ENCODE data around the gene DEAF1.

The DEAF1 gene

DNA sequence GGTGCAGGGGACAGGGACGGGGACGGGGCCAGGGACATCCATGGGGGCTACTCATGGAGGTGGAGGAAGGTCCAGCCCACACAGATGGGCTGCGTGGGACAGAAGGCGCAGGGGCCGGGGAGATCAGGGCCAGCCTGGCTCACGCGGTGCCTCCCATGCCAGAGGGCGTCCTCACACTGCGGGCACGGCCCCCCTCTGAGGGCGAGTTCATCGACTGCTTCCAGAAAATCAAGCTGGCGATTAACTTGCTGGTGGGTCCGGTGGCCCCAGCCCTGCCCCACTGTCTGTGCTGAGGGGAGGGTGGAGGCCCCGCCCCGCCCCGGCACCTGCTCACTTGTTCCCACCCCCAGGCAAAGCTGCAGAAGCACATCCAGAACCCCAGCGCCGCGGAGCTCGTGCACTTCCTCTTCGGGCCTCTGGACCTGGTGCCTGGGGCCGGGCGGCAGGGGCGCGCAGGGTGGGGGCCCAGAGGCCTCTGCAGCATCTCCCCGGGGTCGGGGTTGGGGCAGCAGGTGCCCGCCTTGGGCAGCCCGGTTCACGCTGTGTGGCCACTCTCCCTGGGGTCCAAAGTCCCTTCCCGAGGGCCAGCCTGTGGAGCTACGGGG lies 26.8 kb upstream of the DEAF1 start:
- DNase-seq = peak; percentile 77

DNA sequence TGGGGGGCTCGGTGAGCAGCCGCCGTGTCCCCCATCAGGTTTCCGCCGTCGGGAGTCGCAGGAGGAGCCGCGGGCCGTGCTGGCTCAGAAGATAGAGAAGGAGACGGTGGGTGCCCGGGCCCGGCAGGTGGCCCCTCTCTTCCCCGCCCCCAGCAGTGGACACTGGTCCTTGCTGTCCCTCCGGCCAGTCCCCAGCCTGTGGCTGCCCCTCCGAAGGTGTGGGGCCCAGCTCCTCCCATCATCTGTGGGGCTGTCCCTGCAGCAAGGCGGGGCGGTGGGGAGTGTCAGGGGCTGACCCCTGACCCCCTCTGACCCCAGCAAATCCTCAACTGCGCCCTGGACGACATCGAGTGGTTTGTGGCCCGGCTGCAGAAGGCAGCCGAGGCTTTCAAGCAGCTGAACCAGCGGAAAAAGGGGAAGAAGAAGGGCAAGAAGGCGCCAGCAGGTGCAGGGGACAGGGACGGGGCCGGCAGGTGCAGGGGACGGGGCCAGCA lies 26.3 kb upstream of the DEAF1 start:
- peak in 1 of 2 experiments; percentile 23 for DNase-seq

DNA sequence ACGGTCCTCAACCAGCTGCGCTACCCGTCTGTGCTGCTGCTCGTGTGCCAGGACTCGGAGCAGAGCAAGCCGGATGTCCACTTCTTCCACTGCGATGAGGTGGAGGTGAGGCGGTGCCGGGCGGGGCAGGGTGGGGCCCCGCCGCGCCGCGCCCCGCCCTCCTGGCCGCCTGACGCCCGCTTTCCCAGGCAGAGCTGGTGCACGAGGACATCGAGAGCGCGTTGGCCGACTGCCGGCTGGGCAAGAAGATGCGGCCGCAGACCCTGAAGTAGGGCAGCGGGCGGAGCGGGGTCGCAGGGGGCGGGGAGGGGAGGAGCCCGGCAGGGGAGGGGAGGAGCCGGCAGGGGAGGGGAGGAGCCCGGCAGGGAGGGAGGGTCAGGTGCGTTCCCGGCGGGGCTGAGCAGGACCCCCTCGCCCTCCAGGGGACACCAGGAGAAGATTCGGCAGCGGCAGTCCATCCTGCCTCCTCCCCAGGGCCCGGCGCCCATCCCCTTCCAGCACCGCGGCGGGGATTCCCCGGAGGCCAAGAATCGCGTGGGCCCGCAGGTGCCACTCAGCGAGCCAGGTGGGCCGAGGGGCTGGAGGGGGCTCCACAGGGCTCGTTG lies 25.7 kb upstream of the DEAF1 start:
- no peak for DNase-seq

DNA sequence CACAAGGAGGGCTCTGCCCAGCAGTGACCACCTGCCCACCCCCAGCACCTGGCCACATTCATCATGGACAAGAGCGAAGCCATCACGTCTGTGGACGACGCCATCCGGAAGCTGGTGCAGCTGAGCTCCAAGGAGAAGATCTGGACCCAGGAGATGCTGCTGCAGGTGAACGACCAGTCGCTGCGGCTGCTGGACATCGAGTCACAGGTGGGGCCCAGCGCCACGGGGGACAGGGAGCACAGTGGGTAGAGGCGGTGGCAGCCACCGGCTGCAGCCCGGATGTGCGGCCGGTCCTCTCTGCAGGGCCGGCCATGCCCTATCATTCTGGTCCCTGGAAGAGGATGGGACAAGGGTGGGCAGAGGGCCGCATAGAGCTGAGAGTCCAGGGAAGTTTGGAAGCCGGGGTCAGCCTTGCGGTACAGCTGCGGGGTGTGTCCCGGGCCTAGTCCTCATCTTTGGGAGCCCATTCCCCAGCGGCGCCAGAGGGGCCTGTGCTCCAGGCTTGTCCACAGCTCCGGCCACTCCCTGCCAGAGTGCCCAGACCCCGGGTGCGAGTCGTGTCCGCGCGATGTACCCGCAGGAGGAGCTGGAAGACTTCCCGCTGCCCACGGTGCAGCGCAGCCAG lies 25.1 kb upstream of the DEAF1 start:
- no peak for DNase-seq

DNA sequence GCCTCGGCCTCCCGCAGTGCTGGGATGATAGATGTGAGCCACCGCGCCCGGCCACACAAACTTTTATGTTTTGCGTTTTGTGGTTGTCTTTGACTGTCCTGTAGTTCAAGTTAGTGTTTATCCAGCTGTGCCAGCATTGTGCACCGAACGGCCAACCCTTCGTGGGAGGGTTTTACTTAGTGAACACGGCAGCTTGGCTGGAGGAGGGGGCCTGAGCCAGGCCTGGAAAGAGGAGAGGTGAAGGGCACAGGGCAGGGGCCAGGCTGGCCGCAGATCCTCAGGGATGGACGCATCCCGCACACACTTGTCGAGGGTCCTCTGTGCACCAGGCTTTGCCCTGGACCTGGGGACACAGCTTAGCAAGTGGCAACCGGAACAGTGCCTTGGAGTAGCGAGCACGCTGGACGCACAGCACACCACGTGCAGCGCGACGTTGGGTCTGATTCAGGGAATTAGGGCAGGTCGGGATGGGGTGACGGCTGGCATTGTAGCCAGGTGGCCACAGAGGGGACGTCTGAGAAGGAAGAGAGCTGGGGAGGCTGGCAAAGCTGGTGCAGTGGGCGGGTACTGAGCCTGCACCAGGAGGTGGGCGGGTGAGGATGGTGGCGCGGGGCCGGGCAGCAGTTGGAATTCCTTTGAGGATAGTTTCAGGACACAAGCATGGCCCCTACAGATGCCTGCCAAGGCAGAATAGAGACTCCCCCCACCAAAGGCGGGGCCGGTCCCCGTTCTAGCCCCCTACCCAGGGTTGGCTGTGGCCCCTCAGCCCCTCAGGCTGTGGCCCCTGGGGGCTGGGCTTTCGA lies 24.4 kb upstream of the DEAF1 start:
- no peak for DNase-seq

DNA sequence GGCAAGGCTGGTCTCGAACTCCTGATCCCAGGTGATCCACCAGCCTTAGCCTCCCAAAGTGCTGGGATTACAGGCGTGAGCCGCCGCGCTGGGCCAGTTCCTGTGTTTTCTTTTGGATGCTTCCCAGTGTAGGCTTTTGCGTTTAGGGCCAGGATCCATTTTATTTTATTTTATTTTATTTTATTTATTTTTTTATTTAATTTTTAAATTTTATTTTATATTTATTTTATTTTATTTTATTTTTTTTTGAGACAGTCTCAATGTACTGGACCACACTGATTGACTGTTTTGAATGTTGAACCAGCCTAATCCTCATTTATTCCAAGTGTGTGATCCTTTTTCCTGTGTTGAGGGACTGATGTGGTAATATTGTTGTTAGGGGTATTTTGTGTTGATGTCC lies 19.4 kb upstream of the DEAF1 start:
- no peak for DNase-seq

DNA sequence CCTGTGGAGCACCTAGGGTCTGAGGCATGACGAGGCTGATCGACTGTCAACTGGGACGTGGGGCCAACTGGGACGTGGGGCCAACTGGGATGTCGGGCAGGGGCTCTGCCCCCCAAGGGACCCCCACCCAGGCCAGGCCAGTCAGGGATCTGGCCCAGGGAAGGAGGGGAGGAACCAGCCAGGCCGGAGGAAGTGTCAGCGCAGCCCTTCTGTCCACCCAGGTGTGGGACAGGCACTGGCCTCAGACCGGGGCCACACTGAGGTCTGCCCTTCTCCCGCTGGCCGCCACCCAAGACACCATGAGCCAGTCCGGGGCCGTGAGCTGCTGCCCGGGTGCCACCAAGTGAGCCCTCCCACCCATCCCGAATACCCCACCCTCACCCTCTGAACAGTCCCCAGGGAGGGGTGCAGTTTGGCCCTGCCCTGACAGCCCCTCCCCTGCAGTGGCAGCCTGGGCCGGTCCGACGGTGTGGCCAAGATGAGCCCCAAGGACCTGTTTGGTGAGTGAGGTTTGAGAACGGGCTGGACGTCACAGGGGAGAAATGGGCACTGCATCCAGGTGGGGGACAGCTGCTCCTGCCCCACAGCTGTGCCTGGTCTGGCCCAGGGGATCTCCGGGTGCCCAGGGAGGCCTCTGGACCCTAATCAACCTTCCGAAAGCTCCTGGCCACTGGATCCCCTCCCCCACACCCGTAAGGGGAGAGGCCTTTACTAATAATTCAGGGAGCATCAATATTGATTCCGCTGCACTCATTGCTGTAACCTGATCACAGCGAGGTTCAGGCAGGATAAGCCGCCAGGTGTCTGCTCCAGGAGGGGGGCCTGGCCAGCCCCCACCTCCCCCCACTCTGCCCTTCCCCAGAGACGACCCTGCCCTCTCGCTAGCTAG lies 14.3 kb upstream of the DEAF1 start:
- no peak for DNase-seq

DNA sequence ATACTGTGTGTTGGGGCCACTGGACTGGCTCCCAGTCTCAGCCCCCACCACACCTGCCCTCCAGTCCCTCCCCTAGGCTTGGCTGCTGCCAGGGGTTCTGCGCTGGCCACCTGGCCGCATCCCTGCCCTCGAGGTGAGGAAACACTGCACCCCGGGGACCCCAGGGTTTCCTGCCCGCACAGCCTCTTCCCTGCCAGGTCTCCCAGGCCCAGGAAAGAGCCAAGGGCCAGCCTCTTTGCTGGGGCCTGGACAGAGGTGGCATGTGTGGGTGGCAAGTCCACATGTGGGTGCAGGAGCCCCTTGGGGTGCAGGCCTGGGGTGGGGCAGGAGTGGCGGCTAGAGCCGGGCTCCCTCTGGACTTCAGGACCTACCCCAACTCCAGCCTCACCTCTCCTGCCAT lies 13.5 kb upstream of the DEAF1 start:
- no peak for DNase-seq

DNA sequence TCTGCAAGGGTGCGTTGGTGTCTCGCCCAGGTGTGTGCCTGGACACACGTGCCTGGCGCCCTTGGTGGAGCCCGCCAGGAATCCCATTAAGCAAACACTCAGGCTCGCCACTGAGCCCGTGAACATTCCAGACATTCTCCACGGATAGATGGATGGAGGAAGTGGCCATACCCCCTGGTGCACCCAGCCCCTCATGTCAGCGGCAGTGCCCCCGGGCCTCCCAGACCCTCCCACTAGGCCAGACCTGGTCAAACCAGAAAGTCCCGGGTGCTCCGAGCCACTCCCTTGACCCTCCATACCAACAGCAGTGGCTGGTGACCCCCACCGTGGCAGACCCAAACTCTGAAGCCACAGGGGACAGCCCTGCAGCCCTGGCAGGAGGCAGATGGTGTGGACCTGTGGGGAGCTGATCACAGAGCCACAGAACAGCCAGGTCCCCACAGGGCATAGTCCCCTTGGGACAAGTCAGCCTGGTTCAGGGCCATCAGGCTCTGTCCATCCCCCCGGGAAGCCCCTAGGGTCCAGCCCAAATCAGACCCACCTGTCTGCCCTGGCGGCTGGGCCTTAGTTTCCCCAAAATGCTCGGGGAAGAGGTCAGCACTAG lies 12.9 kb upstream of the DEAF1 start:
- no peak for DNase-seq

DNA sequence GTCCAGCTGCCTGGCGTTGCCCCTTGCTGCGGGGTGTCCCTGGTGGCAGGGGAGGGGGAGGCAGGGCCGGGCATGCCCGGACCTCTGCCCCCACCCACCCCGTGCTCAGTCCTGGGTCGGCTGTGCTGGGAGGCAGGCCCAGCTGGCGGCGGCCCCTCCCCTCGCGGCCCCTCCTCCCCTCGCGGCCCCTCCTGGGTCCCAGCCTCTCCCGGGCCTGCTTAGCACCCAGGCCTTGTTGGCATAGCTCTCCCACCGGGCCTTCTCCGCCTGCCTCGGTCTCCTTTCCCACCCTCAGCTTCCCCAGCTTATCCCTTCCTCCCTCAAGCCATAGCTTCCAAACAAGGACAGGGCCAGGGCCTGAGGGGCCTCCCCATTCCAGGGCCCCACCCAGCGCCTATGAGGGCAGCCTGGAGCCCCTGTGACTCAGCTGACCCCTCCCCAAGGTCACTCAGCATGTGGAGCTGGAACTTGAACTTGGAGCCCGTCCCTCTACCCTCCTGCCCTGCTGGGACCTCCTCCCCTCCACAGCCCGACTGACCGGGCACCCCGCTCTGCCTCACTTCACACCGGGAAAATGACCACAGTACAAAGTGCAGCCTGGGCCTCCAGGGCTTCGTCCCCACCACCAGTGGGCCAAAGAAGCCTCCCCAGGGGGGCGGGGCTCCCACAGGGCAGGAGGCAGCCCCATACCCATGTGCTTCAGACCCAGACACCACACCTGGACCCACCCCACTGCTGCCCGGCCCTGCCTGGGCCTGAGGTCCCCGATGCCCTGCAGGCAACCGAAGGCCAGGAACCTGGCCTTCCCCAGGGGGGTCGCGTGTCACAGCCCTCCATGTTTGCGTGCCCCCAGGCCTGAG lies 12.2 kb upstream of the DEAF1 start:
- no peak for DNase-seq

DNA sequence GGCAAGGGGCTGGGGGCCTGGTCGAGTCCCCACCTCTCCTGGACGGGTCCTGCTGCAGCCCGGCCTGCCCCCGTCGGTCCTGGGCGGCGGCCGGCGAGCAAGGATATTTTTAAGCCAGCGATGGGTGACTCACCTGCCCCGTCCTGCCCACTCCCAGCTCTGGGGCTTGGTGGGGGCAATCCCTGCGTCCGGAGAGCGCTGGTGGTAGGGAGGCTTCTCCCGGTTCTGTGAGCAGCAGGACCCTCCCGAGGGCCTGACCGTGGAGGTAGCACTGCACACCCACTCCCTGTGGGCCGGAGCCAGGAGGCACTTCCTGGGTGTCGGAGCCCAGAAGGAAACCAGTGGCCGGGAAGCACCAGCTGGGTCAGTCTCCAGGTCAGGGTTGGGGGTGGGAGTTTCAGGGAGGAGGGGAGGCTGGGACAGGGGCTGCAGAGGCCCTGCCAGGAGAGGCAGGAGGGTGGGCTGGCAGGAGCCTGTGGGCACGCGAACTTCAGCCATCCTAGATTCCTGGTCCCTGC lies 11.5 kb upstream of the DEAF1 start:
- DNase-seq = no peak

DNA sequence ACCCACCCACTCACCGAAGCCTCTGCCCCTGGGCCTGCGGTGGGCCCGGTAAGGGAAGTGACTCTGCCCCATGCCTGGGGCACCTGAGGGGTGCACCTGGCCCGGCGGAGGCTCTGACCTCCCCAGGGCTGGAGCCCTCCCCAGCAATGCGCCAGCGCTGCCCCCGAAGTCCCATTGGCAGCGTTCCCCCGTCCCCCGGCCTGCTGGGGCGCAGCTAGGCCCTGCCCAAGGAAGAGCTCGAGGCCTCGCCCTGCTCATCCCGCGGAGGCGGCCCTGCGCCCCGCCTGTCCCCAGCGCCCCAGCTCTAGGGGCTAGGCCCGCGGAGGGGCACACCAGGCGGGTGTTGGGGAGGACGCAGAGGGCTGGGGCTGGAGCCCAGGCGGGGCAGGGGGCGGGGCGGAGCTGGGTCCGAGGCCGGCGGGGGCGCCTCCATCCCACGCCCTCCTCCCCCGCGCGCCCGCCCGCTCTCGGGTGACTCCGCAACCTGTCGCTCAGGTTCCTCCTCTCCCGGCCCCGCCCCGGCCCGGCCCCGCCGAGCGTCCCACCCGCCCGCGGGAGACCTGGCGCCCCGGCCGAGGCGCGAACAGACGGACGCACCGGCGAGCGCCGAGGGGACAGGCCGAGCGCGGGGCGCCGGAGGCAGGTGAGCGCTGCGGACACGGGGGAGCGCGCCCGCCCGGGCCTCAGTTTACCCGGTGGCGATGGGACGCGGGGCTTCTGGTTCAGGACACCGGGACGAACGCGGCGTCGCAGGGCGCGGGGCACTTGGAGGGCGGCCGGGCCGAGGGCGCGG lies 10.8 kb upstream of the DEAF1 start, which contains the start of gene EPS8L2:
TSS of gene EPS8L2 (plus strand) at position 586 of the 793 bp plus-strand sequence. CDS start 3,177 bp downstream, outside the sequence.
- DNase-seq = no peak

DNA sequence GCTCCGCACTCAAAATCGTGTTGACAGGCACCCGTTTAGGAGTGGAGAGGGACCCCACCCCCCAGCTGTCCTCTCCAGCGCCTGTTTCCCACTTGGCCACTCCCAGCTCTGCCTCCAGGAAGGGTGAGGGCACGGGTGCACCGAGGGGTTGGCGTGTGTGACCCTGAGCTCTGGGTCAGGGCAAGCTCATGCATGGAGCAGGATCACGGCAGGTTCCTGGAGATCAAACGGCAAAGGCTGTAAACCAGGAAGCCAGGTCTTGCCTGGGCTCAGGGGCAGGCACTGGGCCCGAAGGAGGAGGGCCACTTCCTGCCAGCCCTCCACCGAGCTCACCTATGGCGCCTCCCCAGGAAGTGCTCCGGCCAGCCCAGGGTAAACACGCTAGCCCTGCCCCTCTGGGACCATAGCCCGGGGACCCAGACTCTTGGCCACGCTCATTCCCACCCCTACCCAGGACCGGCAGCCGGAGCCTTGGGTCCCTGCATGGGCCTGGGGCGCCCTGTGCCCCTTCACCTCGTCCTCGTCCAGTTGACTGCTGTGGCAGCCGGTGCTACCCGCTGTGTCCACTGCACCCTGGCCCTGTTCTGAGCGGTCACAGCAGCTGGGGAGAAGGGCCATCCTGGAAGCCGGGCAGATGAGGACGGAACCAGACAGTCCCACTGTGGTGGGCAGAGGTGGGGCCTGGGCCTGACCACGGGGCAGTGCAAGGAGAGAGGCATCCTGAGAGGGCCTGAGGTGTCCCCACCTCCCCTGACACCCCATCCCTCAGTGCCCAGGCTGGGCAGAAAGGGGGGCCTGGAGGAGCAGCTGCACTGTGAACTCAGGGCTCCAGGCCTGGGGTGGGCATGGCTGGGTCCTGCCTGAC lies 10.0 kb upstream of the DEAF1 start:
- DNase-seq = no peak

DNA sequence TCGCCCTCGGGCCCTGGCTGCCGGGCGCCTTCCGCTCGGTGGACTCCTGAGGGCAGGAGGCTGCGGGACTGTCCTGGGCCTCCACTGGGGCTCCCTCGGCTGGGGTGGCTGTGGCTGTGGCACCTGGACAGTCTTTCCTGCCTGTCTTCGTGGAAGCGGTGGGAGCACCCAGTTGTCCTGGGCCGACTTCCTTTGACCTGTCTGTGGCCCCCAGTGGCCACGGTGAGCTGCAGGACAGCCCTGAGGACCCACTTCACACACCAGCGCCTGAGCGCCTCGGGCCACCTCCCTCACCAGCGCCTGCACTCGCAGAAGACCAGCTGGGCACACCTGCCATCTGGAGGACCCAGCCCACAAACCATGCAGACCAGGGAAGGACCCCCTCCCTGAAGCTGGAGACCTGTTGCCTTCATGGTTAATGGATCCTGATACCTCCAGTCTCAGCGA lies 9.2 kb upstream of the DEAF1 start:
- DNase-seq = no peak

DNA sequence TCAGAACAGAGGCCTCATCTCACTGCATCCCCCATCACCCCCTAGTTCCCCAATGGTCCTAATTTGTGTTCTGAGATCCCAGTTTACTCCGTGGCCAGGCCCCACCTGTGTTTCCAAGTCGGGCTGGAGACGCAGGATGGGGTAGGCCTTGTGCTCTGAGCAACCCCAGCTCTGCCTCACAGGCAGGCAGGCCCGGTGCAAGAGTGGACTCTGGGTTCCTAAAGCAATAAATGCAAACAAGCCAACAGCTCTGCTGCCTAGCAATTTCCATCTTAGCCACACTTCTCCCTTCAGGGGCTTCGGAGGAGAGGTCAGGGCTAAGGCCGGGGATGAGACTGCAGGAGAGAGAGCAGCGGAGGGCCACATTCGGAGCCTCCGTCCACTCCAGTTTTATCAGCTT lies 8.5 kb upstream of the DEAF1 start:
- DNase-seq = no peak

DNA sequence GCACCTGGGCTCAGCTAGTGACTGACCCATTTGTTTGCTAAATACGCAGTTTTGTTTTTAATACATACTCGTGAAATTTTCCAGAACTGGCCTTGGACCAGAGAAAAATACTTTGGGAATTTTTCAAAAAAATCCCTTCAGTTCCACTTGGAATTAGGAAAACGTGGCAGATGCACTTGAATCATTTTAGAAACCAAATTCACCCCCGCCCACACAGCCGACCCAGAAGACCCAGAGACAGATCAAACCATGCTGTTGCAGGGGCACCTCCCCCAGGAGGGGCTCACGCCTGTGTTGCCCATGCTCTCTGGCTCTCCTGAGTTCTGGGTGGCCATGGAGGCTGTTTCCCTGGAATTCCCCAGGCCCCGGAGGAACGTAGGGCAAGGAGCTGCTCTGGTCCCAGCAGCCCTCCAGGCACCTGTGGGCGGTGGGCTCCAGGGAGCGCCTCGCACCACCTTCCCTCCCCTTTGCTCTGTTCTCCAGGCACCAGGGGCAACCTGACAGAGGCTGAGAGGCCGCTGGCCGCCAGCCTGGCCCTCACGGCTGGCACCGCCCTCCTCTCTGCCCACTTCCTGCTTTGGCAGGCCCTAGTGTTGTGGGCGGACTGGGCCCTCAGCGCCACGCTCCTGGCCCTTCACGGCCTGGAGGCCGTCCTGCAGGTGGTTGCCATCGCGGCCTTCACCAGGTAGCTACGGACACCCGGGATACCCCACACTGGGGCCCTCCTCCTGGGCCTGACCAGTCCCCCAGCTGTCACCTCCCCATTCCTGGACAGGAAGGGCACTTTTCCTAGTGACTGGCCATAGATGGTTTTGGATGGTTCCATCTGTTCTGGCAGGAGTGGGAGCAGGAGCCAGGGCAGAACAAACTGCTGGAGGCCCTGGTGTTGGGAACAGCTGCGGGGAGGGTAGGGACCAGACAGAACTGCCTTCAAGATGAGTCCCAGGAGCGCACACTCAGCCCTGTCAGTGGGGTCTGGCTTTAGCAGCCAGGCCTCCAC lies 7.7 kb upstream of the DEAF1 start:
- no peak for DNase-seq

DNA sequence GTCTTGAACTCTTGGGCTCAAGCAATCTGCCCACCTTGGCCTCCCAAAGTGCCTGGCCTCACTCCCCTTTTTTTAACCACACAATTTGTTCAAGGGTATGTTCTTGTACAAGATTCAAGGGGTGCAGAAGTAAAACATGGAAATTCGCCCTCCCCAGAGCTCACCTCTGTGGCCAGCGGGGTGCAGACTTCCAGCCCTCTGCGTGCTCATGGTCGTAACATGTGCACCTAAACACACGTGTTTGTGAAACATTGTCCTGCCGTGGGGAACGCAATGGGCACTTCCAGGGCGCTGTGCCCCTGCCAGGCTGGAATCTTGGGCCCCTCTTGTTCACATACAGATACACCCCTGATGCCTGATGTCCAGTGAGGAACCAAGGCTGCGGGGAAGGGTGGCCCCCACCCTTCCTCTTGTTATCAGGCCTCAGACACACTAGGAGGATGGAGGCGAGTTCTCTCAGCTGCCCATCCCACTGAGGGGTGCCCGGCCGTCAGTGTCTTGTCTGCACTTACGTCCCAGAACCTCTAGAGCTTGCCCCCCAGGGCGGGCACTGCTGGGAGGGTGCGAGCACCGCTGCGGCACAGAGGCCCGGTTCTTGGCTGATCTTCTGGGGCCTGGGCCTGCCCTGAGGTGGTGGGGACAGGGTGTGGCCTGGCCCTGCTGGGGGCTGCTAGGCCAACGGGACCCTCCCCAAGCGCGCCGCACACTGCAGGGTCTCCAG lies 6.9 kb upstream of the DEAF1 start:
- DNase-seq = no peak

All from Kasumi-1 (cell line).